Fibroblast of pulmonary artery (primary cell): ENCODE measurements around the gene FOSL2.
"Not testable (repeated sequence)": the region's sequence is repeated elsewhere in the genome, so short reads cannot be mapped to it uniquely, and the experiment has no call there.

ENCODE experiments used
- DNase-seq: peaks from one replicate; pipeline ENCODE4 v3.0.0-alpha.2; 2010; ENCODE audit warnings: low read depth
- H3K4me3 ChIP-seq: replicated peaks from 2 replicates; pipeline ENCODE4 v1.5.1; 2011; ENCODE audit warnings: low read depth, mild to moderate bottlenecking, control low read depth, low read length, moderate library complexity
- CTCF ChIP-seq: IDR thresholded peaks from 2 replicates; pipeline ENCODE4 v1.5.1; 2011; ENCODE audit warnings: mild to moderate bottlenecking, control low read depth, low read length, inconsistent platforms; ENCODE audit errors: missing control alignments

FOSL2 gene

GRCh38 chr2:28366149-28366495 is 26.5 kb upstream of the FOSL2 start:
- TF ChIP-seq CTCF, result no peak
- no peak overlapping the region for H3K4me3 ChIP-seq
- DNase-seq, result no peak

- peak; percentile 55 for DNase-seq
Observed at GRCh38 chr2:28366496-28367282, 26.0 kb upstream of the FOSL2 start.

GRCh38 chr2:28367667-28368356 is 24.8 kb upstream of the FOSL2 start:
- H3K4me3 ChIP-seq, result no peak overlapping the region
- no peak for TF ChIP-seq CTCF
- no peak for DNase-seq

More at GRCh38 chr2:28366496-28367282, 26.0 kb upstream of the FOSL2 start:
- no peak overlapping the region for H3K4me3 ChIP-seq
- TF ChIP-seq CTCF, result no peak

- no peak for TF ChIP-seq CTCF
- no peak overlapping the region for H3K4me3 ChIP-seq
- DNase-seq, result no peak
Observed at GRCh38 chr2:28368357-28368798, 24.3 kb upstream of the FOSL2 start.

GRCh38 chr2:28369358-28369757 is 23.3 kb upstream of the FOSL2 start:
- TF ChIP-seq CTCF, result no peak
- DNase-seq, result no peak
- H3K4me3 ChIP-seq, result no peak overlapping the region

- no peak for TF ChIP-seq CTCF
- no peak overlapping the region for H3K4me3 ChIP-seq
- DNase-seq, result no peak
Observed at GRCh38 chr2:28370354-28370753, 22.3 kb upstream of the FOSL2 start.

- not testable (repeated sequence) for H3K4me3 ChIP-seq, DNase-seq
Observed at GRCh38 chr2:28371728-28372127, 20.9 kb upstream of the FOSL2 start.
